Measurements from ENCODE around the gene MCCC1.
"Not testable (repeated sequence)": the region's sequence is repeated elsewhere in the genome, so short reads cannot be mapped to it uniquely, and the experiment has no call there.

MCCC1 gene

DNA sequence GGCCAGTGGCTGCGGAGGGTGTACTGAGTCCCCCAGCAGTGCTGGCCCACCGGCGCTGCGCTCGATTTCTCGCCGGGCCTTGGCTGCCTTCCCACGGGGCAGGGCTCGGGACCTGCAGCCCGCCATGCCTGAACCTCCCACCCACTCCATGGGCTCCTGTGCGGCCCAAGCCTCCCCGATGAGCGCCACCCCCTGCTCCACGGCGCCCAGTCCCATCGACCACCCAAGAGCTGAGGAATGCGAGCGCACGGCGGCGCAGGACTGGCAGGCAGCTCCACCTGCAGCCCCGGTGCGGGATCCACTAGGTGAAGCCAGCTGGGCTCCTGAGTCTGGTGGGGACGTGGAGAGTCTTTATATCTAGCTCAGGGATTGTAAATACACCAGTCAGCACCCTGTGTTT lies 1.7 kb upstream of the MCCC1 start:
- DNase-seq = not testable (repeated sequence)

DNA sequence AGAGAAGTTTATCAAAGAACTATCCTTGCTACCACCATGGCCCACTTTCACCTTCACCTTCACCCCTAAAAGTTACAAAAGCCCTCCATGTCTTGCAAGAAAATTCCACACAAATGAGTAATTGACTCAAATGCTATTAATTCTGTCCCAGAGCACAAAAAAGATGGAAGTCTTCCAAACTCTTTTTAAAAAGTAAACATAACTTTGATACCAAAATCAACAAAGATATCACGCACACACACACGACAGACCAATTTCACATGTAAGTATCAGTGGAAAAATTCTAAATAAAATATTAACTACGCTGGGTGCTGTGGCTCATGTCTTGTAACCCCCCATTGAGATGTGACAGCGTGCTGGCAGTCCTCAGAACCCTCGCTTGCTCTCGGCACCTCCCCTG lies 1.1 kb upstream of the MCCC1 start:
- DNase-seq = no peak

DNA sequence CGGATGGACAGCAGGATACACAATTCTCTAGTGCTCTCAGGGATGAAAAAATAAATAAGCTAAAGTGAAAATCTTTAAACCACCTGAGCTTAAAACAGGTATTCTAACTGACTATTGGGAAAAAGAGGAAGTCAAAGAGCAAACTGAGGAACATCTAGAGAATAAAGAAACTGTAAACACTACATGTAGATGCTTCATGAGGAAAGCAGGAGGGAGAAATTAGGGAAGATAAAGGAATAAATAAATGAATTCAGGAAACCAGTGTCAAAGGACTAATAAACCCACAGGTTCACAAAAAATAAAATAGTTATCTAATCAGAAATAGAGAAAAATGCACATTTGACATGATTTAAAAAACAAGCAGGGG lies 525 bp upstream of the MCCC1 start:
- no peak for DNase-seq

DNA sequence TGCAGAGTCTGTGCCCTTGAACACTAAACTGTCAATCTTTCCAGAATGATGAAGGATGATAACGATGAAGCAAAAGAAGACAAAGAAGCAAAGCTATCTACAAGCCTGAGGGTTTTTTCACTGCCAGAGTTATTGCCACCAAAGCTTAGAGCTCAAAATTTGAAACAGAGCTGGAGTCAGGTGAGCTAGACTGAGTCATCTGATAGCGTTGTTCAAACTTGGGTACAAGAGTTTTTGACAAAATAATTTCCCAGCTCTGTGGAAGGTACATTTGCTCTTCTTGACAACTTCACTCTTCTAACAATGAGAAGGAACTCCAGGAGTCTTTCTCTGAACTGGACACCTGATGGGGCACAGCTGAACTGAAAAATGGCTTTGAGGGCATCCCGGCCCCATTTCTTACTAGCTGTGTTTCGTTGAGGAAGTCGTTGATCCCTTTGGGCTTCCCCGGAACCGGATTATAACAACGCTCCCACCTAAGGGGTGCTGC lies 715 bp downstream of the MCCC1 start:
- DNase-seq = no peak

DNA sequence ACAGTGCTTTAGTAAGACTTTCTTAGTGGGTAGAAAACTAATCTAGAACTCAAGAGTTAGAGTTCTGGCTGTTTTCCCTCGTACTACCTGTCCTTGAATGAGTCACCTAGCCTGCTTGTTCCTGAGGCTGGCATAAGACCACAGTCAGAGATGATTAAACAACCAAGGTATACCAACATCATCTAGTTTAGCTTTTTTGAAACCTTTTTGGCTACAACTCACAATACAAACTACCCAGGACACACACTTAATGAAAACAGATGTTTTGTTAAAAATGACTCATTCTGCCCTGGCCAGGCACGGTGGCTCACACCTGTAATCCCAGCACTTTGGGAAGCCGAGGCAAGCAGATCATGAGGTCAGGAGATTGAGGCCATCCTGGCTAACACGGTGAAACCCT lies 4.6 kb downstream of the MCCC1 start:
- DNase-seq = no peak

DNA sequence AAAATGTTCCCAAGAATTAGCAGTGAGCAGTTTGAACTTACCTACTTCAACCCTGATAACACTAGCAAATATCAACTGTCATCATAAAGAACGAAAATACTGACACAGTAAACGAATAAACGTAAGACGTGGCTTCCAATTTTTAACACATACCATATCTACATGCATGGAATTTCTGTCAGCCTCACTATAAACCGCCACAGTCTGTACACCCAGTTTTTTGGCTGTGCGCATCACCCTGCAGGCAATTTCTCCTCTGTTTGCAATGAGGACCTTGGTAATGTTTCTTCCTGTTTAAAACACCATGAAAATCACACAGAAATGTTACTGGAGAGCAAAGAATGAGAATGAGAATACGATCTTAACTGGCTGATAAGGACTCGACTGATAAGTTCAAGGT lies 7.0 kb downstream of the MCCC1 start:
- DNase-seq = no peak

DNA sequence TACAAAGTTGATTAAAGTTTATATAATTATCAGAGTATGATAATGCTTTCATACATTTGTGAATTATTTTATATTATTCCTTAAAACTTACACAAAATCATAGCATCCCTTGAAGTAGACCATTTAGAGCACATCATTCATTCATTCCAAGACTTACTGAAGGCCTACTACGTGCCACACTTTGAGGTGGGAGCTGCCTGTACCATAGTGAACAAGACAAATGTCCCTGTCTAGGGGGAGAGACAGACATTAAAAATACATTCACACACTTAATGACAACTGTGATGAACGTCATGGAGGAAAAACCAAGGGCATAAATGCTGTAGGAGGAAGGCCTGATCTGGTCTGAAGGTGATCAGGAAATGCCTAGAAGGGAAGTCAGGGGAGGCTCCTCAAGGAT lies 12.1 kb downstream of the MCCC1 start:
- DNase-seq = no peak

DNA sequence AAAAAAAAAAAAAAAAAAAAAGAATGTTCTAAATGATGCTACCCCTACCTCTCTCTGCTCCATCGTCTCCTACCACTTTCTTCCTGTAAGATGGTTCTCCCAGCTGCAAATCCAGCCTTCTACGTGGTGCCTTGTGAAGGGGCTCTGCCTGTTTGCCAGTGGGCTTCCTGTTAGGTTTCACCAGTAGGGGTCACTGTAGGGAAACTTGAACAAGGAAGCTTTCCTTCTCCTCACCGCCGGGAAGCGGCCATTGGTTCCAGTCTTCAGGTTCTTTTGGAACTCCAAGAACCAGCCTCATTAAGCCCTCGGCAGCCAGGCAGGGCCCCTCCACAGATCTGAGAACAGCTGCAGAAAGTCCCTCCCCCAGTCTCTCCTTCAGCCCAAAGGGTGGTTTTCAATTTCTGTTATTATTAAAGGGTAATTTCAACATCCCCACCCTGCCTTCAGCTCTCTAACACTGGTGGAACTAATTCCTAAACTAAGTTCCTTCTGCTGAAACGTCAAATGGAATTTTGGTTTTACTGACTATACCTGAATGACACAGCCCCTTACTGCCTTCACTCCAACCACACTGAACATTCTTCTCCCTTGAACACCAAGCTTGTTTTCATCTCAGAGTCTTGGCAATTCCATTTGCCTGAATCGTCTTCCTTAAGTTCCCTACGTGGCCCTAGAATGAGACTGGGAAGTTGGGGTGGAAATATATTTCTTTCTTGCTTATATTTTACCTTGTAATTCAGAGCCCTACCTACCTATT lies 13.5 kb downstream of the MCCC1 start:
- no peak for DNase-seq

DNA sequence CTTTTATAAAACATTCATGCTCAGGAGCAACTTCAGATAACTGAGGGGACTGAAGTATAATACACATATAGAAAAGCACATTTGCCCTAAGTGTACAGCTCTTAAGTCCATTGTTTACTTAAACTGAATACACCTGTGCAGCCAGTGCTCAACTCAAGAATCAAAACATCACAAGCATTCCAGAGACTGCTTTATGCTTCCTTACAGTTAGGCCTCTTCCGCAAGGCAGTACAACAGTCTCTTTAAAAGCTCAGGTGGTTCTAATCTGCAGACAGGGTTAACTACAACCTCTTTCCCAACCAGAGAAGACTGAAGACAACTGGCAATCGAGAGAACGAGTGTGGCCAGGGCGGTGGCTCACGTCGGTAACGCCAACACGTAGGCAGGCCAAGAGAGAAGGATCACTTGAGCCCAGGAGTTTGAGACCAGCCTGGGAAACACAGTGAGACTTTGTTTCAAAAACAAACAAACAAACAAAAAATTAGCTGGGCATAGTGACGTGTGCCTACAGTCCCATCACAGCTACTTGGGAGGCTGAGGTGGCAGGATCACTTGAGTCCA lies 16.9 kb downstream of the MCCC1 start:
- no peak for DNase-seq

DNA sequence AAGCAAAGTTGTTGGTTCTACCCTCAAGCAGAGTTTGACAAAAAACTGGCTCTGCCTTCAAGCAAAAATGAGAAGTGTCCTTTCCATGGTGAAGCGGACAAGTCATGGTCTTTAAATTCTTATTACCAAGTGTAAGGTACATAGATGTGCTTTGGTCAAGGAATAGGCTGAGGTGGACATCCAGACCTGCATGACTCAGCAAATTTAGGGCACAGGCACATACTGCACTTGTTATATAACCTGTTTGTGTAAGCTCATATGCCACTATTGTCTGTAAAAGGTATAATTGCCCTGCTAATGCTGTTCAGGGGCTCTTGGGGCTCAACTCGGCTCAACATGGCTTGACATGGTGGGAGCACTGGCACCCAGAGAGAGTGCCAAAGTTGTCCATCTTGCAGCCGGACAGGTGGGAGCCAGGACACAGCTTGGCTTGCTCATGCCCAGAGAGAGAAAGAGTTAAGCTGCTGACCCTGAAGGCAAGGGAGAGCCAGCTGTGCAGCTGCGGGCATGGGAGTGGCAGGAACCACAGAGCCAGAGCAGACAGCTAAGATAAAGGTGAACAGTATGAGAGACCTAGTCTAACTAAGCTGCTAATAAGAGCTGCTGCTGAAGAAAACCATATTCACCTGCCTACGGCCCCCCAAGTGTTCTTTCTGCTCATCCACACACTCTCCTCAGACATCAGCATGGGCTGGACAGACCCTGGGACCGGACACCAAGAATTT lies 17.7 kb downstream of the MCCC1 start:
- no peak for DNase-seq

DNA sequence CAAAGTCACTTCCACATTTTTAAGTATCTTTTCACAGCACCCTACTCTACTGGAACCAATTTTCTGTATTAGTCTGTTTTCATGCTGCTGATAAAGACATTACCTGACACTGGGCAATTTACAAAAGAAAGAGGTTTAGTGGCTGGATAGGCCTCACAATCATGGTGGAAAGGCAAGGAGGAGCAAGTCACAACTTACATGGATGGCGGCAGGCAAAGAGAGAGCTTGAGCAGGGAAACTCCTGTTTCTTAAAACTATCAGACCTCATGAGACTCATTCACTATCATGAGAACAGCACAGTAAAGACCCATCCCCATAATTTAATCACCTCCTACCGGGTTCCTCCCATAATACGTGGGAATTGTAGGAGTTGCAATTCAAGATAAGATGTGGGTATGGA lies 18.7 kb downstream of the MCCC1 start:
- no peak for DNase-seq

DNA sequence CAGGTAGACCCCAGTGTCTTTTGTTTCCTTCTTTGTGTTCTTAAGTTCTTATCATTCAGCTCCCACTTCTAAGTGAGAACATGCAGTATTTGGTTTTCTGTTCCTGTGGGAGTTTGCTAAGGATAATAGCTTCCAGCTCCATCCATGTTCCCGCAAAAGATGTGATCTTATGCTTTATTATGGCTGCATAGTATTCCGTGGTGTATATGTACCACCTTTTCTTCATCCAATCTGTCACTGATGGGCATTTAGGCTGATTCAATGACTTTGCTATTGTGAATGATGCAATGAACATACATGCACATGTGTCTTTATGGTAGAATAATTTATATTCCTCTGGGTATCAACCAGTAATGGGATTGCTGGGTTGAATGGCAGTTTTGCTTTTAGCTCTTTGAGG lies 24.4 kb downstream of the MCCC1 start:
- no peak for DNase-seq

DNA sequence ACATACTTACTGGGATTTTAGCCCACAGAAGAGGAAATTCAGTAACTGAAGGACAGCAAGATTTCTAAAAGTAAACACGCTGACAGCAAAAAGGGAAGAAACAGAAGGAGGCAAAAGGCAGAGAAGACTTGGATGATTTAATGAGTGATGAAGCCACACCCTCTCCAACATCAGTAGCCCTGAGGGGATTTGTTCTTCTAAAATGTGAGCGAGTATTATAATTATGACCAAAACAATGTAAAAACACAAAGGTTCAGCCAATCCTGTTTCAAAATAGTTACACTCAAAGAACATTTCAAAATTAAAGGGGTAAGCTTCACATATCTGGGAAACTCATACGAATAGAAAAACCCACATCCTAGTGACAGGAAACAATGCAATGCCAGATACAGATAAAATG lies 25.0 kb downstream of the MCCC1 start:
- DNase-seq = no peak

DNA sequence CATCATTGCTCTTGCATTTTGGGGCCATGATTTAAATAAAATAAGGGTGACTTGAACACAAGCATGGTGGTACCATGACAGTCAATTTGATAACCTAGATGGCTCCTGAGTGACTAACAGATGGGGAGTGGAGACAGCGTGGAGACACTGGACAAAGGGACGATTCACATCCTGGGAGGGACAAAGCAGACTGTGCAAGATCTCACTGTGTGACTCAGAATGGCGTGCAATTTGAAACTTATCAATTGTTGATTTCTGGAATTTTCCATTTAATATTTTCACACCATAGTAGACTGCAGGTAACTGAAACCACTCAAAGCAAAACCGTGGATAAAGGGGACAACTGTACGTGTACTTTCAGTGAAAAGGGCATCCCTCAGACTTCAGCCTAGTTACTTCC lies 25.5 kb downstream of the MCCC1 start:
- DNase-seq = no peak

DNA sequence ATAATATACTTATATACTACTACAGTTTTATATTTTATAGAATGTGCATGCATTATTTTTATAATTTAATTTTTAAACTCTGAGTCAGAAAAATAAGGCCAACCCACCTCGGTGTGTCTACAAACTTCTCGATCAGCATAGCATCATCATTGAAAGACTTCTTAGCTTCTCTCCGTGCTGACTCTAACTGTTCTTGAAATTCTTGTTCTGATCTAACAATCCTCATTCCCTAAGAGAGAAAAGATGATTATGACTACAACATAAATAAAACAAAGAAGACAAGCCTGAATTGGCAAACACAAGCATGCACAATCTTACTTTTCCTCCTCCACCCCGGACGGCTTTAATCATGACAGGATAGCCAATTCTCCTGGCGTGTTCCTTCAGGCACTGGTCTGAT lies 28.4 kb downstream of the MCCC1 start:
- DNase-seq = no peak

DNA sequence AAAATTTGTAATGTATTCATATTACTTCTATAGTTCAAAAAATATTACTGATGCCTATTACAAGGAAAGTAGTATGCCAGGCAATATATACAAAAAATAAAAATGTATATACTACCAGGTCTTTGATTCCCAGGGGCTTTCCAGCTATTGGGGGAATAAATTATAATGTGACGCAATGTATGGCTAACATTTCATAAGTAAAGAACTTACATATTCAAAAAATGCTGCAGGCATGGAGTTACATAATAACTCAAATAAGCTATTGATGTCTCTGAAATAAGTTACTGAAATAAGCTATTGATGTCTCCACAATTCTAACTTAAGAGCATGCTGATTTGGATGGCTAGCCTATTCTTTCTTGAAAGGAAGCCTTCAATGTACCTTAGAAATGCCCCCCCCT lies 30.2 kb downstream of the MCCC1 start:
- DNase-seq = no peak

DNA sequence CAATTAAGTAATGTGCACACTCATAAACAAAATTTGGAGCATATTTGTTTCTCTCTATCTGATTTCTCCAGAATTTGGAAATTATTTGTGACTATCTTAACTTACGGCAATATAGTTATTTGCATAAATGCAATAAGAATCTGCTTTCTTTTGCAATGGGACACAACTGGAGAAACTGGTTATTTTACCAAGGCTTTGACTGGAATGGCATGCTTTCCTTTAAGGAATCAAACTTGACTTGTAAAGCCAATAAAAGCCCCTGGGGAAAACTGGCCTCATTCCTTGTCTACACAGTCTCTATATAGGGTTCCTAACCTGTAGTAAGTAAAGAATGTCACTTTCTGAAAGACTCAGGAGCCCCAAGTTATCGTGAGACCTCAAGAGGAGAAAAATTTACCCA lies 32.4 kb downstream of the MCCC1 start:
- DNase-seq = not testable (repeated sequence)

DNA sequence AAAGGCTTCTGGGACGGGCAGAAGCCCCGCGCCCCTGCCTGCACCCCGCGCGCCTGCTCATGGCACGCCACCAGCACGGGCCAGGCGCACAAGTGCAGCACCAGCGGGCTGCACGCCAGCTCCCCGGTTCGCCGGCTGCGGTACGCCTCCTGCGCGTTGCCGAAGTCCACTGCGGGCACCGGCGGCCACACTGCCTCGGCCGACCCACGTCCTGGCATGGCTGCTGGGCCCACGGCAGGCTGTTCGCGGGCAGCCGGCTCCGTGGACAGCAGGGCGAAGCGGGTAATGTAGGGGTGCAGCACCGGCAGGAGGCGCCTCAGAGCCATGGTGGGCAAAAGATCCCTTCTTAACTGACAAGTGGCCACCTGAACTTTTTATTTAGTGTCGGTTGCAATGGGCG lies 34.8 kb downstream of the MCCC1 start:
- no peak for DNase-seq

DNA sequence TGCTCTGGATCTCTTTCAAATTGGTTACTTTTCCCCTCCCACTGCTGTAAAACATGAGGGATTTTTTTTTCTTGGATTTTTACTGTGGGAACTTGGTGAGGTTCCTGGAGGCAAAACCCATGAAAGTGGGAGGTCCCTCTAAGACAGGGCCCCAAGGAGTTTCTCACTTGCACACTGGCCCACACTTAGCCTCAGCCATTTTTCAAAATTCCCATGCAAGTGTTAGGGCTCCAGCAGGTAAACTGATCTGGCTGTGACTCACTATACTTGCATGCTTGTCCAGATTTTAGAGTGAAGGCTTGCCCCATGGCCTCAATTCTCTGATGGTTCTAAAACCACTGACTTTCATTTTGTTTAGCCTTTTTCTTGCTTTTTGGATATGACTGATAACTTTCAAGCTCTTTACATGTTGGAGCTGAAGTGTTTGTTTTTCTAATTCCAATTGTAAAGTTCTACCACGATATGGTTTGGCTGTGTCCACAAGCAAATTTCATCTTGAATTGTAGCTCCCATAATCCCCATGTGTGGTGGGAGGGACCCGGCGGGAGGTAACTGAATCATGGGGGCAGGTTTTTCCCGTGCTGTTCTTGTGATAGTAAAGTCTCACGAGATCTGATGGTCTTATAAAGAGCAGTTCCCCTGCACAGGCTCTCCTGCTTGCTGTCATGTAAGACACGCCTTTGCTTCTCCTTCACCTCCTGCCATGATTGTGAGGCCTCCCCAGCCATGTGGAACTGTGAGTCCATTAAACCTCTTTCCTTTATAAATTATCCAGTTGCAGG lies 37.7 kb downstream of the MCCC1 start:
- DNase-seq = no peak

DNA sequence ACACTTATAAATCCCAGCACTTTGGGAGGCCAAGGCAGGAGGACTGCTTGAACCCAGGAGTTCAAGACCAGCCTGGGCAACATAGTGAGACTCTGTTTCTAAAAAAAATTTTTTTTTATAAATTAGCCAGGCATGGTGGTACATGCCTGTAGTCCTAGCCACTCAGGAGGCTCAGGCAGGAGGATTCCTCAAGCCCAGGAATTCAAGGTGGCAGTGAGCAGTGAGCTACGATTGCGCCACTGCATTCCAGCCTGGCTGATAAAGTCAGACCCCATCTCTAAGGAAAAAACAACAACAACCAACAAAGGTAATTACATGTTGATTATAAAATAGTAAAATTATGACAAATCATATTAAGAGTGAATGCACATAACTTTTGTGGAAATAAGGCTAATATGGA lies 40.9 kb downstream of the MCCC1 start:
- DNase-seq = no peak

DNA sequence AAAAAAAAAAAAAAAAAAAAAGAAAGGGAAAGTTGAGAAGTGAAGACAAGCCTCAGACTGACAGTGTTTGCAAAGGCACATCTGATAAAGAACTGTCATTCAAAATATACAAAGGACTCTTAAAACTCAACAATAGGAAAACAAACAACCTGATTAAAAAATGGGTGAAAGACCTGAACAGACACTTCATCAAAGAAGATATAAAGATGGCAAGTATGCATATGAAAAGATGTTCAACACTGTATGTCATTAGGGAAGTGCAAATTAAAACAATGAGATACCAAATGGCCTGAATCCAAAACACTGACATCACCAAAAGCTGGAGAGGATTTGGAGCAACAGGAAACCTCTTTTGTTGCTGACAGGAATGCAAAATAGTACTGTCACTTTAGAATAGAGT lies 48.6 kb downstream of the MCCC1 start:
- DNase-seq = no peak

DNA sequence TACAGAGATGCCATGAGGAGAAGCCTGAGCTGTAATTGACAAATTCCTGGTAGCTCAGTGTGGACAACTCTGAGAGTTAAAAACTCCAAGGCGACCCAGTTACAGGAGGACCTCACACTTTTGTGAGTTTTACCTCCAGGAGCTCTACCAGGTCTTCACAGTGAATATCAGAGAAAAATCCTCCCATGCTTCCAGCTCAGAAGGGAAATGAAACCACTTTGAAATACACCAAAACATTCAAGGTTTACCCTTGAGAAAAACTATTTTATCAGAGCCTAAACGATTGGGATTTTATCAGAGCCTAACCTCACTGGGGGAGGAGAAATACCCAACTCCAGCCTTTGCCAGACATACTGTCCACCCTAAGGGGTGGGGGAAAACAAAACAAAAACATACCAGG lies 52.4 kb downstream of the MCCC1 start:
- DNase-seq = no peak

DNA sequence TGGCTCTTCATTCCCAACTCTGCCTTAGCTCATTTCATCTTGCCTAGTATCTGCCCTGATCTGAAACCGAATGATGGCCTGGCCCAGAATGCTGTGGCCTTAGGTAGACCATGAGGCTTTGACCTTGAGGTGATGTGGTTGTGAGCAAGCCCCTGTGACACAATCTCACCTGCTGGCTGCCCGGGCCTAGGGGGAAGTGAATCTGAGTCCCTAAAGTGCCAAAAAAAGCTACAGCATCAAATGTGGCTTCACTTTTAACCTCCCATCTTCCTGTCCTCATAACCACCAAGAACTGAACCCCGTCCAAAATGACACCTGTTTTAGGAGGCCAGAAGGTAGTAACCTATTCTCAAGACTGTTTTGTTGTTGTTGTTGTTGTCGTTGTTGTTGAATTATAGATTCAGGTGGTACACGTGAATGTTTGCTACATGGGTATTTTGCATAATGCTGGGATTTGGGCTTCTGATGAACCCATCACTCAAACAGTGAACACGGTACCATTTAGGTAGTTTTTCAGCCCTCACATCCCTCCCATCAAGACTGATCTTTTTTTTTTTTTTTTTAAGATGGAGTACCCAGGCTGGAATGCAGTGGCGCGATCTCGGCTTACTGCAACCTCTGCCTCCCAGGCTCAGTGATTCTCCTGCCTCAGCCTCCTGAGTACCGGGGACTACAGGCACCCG lies 54.6 kb downstream of the MCCC1 start:
- DNase-seq = no peak

All from left hindlimb (tissue), 1 donor.